Mesothelial cell of epicardium (in vitro differentiated cells): Measurements from ENCODE around the gene EIF4G3. TPM values are rescaled to one million over a fixed set of nuclear protein-coding genes. Genes with fewer than 3 reads are reported as not detected.
A peak's percentile ranks its signal among the peaks of the same experiment; 100 is the strongest.

Experiments
- DNase-seq, 2 experiments: peaks; one replicate each; pipeline ENCODE4 v3.0.0; 2021; ENCODE audit warnings: low spot score in 2 of 2; ENCODE audit not compliant: unreplicated experiment in 2 of 2
- H3K27ac Mint-ChIP-seq: 2 replicates; pipeline ENCODE4 v1.8.0; 2021; ENCODE audit warnings: mixed read lengths
- H3K27me3 Mint-ChIP-seq: 2 replicates; pipeline ENCODE4 v1.8.0; 2021; ENCODE audit warnings: low read depth, mixed read lengths
- H3K36me3 Mint-ChIP-seq: 2 replicates; pipeline ENCODE4 v1.8.0; 2021; ENCODE audit warnings: mixed read lengths
- H3K4me1 Mint-ChIP-seq: 2 replicates; pipeline ENCODE4 v1.8.0; 2021; ENCODE audit warnings: mixed read lengths
- H3K4me3 Mint-ChIP-seq: 2 replicates; pipeline ENCODE4 v1.8.0; 2021; ENCODE audit warnings: mild to moderate bottlenecking, moderate library complexity, mixed read lengths
- H3K9me3 Mint-ChIP-seq: 2 replicates; pipeline ENCODE4 v1.8.0; 2021; ENCODE audit warnings: mixed read lengths
- total RNA-seq: library from RNA; stranded (reverse); gene quantifications from 3 replicates; pipeline ENCODE4 v1.2.1, GENCODE V29; 2021
- TF ChIP-seq, protein P1 (sequence below): fragments of 200-600 bp; sonication (generic); IDR thresholded peaks from one replicate; pipeline ENCODE4 v1.5.0; 2021; ENCODE audit warnings: antibody characterized with exemption; ENCODE audit not compliant: unreplicated experiment

EIF4G3 gene
- total RNA-seq, 1 donor from 2014 or later: 106 TPM

DNA sequence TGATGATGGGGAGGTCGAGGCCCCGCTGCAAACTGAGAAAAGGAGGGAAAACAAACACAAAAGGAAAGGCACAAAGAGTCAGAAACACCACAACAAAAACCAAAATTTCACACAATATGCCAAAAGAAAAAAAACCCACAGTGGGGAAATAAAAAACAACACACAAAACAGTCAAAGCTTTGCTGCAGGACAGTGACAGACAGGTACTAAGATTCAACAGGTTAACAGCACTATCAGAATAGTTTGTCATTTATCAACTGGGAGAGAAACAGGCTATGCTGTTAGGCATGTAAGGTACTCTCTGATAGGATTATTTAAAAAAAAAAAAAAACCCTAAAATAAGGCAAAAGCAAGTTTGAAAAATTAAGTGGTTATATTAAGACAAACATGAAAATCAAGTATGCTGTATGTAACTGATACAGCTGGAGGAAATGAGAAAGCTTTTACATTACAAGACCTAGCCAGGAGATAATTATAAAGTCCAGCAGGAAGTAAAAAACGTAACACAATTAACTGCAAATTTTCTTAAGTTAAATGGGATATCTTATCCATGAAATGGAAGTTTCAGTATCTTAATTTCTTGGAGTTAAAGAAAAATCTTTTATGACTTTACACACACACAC lies 179.0 kb downstream of the EIF4G3 start:
- no peaks in the 10 kb centered on the region for H3K36me3 Mint-ChIP-seq
- TF ChIP-seq, protein P1, sequence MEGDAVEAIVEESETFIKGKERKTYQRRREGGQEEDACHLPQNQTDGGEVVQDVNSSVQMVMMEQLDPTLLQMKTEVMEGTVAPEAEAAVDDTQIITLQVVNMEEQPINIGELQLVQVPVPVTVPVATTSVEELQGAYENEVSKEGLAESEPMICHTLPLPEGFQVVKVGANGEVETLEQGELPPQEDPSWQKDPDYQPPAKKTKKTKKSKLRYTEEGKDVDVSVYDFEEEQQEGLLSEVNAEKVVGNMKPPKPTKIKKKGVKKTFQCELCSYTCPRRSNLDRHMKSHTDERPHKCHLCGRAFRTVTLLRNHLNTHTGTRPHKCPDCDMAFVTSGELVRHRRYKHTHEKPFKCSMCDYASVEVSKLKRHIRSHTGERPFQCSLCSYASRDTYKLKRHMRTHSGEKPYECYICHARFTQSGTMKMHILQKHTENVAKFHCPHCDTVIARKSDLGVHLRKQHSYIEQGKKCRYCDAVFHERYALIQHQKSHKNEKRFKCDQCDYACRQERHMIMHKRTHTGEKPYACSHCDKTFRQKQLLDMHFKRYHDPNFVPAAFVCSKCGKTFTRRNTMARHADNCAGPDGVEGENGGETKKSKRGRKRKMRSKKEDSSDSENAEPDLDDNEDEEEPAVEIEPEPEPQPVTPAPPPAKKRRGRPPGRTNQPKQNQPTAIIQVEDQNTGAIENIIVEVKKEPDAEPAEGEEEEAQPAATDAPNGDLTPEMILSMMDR: no peak
- no peak overlapping the region for H3K4me3 Mint-ChIP-seq
- H3K27me3 Mint-ChIP-seq: no peaks in the 10 kb centered on the region
- no peak for DNase-seq
- no peaks in the 10 kb centered on the region for H3K9me3 Mint-ChIP-seq
- peak overlapping the region; percentile 45 for H3K27ac Mint-ChIP-seq
- peaks cover 22% of the 10 kb centered on the region for H3K4me1 Mint-ChIP-seq

DNA sequence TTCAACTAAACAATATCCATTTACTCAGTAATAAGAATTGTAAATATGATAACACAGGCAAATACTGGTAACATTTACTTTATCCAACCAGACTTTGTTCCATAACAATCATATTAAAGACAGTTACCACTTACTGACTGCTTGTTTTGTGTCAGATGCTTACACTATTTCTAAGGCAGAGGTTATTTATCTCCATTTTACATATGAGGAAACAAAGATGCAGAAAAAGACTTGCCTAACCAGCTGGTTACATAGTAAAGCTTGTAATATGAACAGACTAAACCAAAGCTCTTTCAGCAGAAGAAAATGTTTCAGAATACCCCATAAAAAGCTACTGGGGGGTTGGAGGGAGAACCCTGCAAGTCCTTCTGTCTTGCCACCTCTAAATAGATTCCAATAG lies 180.1 kb downstream of the EIF4G3 start:
- no peak for DNase-seq
- TF ChIP-seq, protein P1: no peak
- Mint-ChIP-seq H3K27me3 (no peaks in the 10 kb centered on the region), H3K4me3 (no peak overlapping the region), H3K4me1 (peaks cover 28% of the 10 kb centered on the region), H3K27ac (no peak overlapping the region), H3K9me3 (no peaks in the 10 kb centered on the region), H3K36me3 (no peaks in the 10 kb centered on the region)

DNA sequence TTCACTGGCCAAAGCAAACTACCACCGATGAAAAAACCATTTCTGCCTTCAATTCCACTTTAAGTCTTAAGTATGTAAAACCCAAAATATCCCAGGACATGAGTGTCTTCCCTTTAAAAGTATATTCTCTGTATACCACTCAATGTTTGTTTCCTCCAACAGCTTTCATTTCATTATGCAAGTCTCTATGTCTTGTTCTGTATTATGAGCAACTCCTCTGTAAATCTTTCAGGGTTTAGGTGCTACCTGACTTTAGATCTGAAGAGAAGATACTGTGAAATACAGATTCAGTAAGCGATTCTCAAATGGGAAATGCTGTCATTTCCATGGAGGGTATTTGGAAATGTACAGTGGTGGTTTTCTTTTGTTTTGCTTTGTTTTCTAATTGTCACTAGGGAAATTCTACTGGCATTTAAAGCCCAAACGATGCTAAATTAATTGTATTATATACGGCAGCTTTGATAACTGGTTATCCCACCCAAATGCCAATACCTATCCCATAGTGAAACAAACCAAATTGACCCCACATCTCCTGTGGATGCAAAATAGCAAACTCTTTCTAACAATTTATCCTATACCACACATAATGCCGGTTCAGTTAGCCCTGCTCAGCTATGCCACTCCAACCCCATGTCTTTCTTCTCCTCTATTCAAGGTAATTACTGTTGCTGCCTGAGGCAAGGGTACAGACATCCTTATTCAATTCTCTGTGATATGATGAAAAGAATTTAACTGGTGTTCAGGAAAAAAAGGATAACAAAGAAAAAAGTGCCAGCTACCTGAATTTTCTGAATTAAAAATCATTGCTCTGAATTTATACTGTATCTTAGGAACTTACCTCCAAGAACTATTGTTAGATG lies 182.8 kb downstream of the EIF4G3 start:
- peaks cover 28% of the 10 kb centered on the region for H3K4me1 Mint-ChIP-seq
- H3K9me3 Mint-ChIP-seq: no peaks in the 10 kb centered on the region
- H3K27ac Mint-ChIP-seq: no peak overlapping the region
- DNase-seq: no peak
- no peaks in the 10 kb centered on the region for H3K27me3 Mint-ChIP-seq
- H3K36me3 Mint-ChIP-seq: peaks cover 4% of the 10 kb centered on the region
- TF ChIP-seq, protein P1: no peak
- no peak overlapping the region for H3K4me3 Mint-ChIP-seq

DNA sequence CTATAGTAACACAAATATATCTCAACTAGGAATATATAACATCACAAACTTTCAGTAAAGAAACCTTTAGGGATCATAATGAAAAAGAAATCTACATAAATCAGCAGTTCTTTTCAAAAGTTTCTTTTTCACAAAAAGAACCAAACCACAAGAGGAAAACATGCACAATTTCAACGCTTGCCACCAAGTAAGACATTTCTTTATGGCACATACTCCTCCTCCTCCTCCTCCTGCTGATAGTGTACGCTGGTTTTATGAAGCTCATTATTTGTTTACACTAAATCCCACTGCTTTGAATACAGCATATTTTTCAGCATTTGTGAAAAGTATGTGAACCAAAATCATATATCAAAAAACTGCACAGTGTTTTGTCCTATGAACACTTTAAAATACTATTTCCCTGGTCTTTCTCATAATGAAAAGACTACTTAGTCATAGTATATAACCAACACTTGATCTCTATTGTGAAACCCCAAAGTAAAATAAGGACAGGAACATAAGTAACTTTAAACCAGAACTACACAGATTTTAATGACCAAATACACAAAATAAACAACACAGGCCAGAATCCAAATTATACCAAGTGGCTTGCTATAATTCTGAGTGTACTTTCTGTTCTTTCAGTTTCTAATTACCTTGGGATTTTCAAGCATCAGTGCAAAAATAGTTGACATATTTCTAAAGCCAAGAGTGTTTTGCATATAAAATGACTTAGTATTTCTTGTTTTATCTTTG lies 184.2 kb downstream of the EIF4G3 start:
- no peaks in the 10 kb centered on the region for H3K27me3 Mint-ChIP-seq
- H3K4me3 Mint-ChIP-seq: no peak overlapping the region
- DNase-seq: no peak
- peak overlapping the region; percentile 52 for H3K27ac Mint-ChIP-seq
- H3K9me3 Mint-ChIP-seq: no peaks in the 10 kb centered on the region
- TF ChIP-seq, protein P1: no peak
- peaks cover 25% of the 10 kb centered on the region for H3K4me1 Mint-ChIP-seq
- H3K36me3 Mint-ChIP-seq: peaks cover 4% of the 10 kb centered on the region

DNA sequence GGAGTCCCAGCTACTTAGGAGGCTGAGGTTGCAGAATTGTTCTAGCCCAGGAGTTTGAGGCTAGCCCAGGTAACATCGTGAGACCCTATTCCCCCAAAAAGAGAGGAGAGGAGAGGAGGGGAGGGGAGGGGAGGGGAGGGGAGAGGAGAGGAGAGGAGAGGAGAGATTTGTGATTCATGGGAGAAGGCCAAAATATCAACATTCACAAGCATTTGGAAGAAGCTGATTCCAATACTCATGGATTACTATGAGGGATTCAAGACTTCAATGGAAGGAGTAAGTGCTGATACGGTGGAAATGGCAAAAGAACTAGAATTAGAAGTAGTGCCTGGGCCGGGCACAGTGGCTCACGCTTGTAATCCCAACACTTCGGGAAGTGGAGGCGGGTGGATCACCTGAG lies 187.8 kb downstream of the EIF4G3 start:
- Mint-ChIP-seq H3K36me3 (peaks cover 4% of the 10 kb centered on the region), H3K4me1 (peaks cover 22% of the 10 kb centered on the region), H3K4me3 (no peak overlapping the region), H3K9me3 (no peaks in the 10 kb centered on the region), H3K27me3 (no peaks in the 10 kb centered on the region), H3K27ac (no peak overlapping the region)
- no peak for DNase-seq
- TF ChIP-seq, protein P1: no peak
